ENCODE results near the gene POM121L2.

Gene POM121L2

DNA sequence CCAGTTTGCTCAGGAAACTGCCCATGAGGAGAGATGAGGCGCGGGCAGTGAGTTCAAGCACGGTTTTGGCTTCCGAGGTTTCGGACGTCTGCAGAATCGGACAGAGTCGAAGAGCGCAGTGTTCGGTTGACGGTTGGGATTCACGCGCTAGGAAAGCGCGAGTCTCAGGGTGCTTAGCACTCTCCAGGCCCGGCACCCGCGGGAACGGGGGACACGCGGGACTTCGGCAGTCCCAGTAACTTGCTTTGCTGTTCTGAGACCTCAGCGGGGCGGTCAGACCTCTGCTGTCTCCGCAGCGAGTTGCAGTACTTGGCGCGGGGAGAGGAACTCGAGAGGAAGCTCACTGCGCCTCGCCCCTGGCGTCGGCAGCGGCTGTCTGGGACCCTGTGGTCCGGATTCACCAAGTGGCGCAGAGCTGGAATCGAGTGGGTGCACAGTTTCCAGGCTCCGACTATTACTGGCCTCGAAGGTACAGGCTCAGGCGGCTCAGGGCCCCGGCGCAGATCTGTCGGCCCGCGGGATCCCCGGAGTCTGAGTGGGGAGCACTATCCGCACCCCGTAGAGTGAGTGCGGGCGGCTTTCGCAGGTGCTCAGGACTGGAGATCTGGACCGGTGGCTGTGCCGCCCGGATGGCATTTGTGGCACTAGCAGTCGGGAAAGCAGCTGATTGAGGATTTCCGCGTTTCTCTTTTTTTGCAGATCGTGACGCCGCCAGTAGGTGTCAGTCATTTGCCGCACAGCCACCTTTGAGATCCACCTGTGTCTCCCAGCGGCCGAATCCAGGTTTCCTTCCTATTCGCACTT is at the start of gene POM121L2:
TSS of gene POM121L2 (minus strand) at position 128 of the 804 bp plus-strand sequence. CDS start at position 25, 103 bp downstream.
- DNase-seq = peak; percentile 68 to 74

DNA sequence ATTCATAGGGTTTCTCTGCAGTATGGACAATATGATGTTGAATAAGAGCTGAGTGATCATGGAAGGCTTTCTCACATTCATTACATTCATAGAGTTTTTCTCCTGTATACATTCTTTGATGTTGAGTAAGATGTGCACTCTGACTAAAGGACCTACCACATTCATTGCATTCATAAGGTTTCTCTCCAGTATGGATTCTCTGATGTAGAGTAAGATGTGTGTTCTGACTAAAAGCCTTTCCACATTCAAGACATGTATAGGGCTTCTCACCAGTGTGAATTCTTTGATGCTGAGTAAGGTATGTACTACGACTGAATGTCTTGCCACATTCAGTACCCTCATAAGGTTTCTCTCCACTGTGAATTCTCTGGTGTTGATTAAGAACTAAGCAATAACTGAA is 47.2 kb upstream of the POM121L2 start:
- DNase-seq = no peak

DNA sequence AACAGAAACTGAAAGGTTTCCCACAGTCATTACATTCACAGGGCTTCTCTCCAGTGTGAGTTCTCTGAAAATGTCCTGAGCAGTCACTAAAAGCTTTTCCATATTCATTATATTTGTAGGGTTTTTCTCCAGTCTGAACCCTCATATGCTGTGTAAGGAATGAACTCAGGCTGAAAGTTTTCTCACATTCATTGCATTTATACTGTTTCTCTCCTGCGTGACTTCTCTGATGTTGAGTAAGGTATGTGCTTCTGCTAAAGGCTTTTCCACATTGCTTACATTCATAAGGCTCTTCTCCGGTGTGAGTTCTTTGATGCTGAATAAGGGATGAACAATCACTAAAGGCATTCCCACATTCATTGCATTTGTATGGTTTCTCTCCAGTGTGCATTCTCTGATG is 46.7 kb upstream of the POM121L2 start:
- DNase-seq = no peak

DNA sequence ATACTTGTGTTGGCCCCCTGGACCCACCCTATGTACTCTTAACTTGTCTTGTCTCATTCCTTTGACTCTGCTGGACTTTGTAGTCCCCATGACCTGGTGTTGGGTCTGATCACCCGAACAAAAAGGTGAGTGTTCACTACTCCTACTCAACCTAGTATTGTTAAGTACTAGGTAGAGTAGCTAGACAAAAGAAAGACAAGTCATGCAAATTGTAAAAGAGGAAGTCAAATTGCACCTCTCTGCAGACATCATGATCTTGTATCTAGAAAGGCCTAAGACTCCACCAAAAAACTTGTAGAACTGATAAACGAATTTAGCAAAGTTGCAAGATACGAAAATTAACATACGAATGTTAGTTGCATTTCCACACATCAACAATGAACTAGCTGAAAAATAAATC is 40.8 kb upstream of the POM121L2 start:
- no peak for DNase-seq

DNA sequence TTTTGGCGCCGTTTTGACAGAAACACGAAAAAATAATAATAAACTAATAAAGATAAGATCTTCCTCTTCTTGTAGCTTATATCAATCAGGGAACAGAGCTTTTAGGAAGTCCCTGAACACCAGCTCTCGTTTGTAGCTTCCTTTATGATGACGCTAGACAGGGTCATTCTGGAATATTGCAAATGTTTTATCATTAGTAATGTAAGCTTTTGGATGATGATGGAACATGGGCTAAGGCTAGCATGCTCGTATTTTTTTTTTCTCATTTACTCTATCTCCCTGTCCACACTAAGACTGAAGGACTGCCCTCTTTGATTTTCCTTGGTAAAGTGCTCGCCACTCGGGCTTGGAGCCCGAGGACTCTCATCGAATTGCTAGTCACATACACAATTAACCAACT is 22.1 kb upstream of the POM121L2 start:
- DNase-seq = no peak

DNA sequence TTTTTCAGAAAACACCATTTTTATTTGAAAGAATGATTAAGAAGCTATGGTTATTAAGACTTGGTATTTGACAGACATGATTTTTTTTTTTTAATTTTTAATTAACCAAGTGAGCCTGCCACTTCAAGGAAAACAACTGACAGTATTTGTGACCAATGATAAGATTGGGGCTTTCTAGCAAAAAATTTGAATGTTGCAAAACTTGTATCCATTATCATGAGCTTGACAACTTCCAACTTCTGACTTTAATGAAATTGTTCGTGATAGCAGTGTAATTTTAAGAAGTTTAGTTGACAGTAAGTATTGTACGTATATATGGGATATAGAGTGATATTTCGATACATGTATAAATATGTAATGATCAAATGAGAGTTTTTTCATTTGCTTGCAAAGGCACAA is 21.6 kb upstream of the POM121L2 start:
- no peak for DNase-seq

DNA sequence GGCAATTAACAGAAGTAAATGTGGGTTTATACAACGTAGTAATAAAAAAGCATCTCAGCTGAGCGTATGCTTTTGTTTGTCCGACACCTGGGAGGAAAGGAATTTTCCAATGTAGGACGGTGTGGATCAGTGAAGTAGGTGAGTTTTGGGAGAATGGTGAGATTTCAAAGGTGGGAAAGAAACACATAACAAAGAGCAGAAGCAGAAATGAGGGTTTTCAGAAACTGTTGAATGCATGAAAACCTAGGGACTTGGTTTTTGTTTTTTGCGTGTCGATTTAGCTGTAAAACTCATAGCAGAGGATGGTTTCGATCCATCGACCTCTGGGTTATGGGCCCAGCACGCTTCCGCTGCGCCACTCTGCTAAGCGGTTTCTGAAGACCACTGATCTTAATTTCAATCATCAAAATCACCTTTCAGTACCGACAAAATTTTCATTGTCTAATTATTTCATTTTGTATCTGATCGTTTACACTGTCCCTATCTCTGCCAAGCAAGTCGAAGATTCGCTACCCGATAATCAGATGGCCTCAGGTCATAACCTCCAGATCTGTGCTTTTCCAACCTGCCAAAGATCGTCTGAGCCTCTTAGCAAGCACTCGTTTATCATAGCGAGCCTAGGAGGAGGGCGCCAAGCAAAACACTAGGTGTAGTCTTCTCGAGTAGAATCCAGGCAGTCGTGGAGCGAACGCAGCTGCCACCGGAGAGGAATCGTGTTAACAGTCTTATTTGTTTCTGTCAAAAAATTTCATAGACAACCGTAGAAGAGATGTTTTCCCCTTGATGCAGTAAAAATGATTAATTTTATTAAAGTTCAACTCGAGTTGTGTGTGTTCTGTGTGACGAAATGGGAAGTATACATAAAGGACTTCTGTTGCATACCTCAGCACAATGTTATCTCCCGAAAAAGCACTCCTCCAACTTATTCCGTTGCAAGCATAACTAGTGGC is 20.9 kb upstream of the POM121L2 start:
- peak; percentile 50 to 60 for DNase-seq

DNA sequence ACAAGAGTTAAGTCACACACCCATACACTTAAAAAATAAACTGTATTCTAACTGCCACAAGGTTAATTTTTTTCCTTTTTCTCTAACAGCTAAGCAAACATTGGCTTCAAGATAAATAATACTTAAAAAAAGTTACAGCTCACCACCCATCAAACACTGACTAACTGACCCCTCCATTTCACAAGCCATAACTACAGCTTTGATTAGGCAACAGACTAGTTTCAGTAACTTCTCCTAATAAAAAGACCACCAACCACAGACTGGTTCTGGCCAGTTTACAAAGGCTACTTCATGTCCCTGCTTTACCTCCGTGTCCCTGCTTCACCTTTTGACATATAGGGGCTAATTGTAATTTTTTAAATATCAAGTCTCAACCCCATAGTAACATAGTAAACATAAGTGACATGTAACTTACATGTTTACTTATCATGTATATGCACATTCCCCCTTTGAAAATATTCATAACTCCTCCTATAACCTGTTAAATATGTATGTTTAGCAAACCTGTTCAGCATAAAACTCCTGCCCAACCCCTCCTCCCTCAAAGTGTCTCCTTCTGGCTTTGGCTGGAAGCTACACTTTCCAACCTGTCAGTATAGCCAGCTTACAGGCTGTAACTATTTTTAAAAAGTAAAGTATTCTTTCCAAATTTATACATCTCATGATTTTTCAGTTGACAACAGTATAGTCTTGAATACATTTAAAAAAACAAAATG is 15.1 kb upstream of the POM121L2 start:
- no peak for DNase-seq

DNA sequence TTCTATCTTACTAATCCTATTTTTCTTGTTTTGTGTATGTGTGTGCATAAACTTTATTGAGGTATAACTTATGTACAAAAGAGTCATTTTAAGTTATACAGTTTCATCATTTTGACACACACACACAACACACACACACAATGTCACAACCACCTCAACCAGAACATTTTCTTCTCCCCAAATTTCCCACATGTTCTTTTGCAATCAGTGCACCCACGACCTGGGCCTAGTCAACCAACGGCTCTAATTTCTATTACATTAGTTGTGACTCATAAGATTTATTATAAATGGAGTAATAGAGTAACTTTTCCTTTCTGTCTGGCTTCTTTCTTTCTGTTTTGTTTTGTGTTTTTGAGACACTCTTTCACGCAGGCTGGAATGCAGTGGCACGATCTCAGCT is 9.8 kb upstream of the POM121L2 start:
- no peak for DNase-seq

DNA sequence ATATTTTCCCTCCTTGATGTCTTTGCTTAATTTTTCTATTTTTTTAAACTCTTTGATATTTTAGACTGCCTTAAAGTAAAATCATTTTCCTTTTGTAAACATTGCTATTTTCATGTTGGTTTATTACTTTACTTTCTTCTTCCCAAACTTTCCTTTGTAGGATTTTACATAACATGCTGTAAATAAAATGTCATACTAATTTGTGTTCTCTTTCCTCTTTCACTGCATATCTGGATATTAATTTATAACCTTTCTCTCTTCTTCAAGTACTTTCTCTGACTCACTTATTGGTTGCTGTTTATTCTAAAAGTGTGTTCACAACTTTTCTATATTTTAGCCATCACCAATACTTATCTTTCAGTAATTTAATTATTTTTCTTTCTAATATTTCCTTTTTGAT is 9.3 kb upstream of the POM121L2 start:
- DNase-seq = no peak

DNA sequence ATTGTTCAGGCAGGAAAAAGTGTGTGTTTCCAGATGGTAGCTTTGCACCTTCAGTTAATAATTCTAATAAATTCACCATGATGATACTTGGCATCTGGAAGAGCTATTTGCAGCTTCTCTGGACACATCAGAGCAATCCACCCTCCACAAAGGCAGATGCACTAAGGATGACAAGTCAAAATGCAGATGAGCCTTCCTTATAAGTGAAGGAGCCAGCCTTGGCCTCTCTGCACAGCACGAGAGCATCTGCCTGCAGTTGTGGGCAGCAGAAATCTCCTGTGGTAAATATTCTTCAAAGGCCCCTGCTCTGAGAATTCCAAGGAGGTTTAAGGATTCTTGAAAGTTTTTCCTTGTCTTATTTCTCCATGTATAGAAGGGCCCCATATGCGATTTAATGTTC is 6.9 kb upstream of the POM121L2 start:
- no peak for DNase-seq

DNA sequence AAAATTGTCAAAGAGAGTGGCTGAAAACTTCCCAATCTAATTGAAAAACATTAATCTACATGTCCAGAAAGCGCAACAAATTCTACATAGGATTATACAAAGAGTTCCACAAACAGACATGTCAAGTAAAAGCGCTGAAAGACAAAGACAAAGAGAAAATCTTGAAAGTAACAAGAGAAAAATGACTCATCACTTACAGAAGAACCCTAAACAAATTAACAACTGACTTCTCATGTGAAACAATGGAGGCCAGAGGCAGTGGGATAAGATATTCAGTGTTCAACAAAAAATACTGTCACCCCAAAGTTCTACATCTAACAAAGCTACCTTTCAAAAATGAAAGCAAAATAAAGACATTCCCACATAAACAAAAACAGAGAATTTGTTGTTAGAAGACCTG is 2.0 kb upstream of the POM121L2 start:
- no peak for DNase-seq

DNA sequence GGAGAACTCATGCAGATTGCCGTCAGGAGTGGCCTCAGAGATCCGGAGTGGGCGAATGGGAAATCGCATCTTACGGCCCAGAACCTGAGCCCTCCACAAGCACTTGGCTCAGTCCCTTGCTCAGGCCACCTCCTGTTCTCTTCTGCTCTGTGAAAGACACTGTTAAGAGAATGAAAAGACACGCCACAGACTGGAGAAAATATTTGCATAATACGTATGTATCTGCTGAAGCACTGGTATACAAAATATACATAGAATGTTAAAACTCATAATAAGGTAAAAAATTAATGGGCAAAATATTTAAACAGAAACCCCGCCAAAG is 838 bp upstream of the POM121L2 start:
- DNase-seq = no peak

DNA sequence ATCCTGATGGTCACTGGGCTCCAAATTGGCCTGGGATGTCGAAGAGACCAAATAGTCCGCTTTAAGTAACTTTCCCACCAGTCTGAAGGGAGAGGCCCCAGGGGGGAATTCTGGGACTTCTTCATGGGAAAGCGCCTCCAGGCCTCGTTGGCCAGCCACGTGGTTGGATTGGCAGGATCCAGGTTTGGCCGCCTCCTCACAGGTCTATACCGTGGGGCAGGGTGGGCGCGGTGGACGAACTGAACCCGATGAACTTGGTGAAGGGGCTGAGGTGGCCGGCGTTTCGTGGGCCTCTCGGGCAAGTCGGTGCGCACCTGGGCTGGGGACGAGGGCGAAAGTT is 297 bp downstream of the POM121L2 start:
- no peak for DNase-seq

DNA sequence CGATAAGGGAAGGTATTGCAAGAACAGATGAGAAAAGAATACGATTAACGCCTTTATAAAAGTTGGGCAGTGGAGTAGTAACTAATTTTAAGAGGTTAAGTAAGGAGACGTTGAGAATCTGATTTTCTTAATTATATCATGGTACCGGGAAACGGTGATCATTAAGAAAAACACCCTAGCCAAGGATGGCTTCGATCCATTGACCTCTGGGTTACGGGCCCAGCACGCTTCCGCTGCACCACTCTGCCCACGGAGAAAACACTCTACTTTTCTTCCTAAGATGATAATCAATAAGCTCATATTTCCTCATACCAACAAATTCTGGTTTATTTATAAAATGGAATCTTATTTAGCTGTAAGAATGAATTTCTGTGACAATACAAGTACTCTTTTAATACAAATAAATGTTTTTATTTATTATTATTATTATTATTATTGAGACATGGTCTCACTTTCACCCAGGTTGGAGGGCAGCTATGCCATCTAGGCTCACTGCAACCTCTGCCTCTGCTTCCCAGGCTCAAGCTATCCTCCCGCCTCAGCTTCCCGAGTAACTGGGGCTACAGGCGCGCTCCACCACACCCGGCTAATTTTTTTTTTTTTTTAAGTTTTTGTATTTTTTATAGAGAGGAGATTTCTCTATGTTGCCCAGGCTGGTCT is 8.3 kb downstream of the POM121L2 start:
- no peak for DNase-seq

DNA sequence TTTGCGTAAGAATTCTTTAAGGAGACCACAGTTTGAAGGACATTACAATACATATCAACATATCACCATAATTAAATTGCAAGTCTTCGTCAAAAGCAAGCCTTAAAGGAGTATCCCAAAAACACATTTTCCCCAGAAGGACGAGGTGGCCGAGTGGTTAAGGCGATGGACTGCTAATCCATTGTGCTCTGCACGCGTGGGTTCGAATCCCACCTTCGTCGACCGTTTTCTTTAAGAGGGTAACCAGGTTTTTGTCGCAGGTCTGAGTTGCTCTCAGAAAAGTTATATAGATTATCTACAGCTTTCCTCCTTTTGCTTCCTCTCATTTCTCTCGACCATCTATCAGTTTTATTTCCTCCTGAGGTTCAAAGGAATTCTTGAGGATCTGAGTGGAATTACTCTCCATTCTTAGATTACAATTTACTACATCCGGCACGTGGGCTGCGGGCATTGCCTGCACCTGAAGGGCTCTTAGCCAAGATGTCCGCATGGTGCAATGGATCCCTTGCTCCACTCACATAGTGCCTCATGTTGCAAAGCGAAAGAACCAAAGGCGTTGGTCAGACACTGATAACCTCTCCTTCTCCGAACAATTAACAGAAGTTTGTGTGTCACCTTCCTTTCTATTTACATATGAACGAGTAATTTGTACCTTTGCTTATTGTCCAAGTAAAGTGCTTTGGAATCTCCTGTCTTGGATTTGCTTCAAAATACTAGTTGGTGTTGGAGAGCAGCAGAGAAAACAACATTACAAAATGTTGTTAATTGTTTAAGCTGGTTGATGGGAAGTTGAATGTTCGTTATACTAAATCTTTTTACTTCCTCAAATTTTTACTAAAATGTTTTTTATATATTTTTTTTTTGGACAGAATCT is 14.0 kb downstream of the POM121L2 start:
- DNase-seq = peak; percentile 28 to 45

DNA sequence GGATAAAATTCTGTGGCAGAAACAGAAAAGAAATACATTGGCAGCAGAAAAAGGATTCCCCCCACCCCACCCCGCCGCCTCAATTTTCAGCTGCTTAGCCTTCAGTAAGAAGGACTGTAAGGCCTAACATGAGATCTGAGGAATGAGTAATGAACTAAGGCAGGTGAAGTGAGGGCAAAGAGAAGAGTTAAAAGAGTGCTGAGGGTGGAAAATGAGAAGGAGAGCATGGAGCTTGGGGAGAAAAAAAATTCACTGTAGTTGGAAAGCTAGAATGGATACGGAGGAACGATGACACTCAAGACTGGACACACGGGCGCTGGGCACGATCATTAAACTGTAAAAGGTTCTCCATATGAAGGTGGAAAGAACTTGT is 14.6 kb downstream of the POM121L2 start:
- DNase-seq = no peak

DNA sequence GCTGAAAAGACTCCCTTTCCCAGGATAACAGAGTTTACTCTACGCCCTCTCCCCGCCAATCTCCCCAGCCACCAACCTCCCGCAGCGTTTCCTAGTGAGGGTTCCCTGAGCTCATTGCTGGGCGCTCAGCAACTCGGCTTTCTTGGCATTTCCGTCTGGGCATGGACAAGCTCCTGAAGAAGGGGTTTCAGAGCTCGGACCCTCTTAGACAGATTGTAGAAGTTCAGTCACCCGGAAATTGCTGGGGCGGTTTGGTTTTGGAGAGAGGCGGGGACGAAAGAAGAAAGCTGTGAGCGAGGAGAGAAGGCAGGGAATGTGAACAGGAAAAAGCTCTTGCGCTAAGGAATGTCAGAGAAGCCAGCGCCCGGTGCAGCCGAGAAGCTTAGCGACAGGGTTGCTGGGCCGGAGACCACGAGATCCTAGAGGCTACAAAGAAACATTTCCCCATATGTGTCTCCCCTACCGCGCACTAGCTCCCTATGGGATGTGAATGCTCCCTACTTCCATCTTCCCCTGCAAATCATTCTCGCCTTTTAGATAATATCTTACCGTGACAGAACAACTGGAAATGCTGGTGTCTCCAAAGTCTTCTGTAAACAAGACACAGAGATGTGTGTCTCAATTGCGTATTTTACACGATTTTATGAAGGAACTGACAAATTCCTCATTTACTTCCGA is 15.8 kb downstream of the POM121L2 start:
- no peak for DNase-seq

DNA sequence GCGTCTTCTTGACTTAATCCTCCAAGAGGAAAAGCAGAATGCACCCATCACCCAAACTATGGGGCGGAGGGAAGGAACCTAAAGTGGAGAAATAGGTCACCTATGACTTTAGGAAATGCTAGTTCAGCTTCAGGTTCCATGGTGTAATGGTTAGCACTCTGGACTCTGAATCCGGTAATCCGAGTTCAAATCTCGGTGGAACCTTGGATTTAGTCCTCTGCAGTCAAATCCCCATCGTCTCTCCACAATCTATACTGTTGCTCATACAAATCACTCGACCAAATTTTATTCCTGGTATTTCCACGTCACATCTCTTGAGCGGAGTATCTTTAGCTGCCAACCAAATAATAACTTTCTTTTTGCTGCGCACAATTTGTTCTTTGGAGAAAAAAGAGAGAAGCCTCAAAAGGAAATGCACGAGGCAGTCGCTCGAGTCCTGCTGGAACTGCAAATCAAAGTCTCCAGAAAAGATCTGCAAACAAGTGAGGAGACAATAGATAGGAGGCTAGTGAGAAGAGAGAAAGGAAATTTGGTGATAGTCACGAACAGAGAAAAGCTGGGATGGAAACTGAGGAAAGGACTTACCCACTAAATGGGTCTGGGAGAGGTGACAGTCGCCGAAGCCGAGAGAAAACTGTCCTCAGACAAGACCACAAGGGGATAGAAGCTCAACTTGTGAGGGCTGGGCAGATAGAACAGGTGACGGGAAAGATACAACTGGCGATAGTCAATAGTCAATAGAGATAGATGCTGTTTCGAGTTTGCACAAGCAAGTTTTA is 16.6 kb downstream of the POM121L2 start:
- DNase-seq = no peak

DNA sequence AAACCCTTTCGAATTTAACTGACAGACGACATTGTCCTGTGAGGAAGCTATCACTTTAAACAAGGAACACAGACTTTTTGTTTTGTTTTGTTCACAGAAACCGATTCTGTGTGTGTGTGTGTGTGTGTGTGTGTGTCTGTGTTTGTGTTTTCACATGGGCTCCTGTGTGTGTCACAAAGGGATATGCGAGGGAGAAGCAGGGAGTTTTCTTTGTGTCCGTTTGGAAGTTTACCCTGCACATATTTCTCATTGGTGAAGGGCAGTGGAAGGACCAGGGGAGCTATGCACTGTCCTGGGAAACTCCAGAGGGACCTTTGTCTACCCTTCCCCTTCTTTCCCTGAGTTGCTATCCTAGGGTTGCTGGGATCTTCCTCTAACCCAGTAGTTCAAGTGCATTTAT is 17.7 kb downstream of the POM121L2 start:
- DNase-seq = no peak
